HepG2 (cell line): ENCODE data around the gene SLC35B1. TPM values are rescaled to one million over a fixed set of nuclear protein-coding genes. Genes with fewer than 3 reads are reported as not detected.

Experiments used
- ATAC-seq: fragments of 200-7000 bp; cut with Tn5 transposase; 3 replicates; pipeline ENCODE4 v1.9.1; 2020; ENCODE audit warnings: mild to moderate bottlenecking, moderate library complexity
- BruUV-seq: library from RNA; stranded (reverse); fragments of 400-500 nt; replicated peaks from 2 replicates; lab custom pipeline; 2021; lab: Mats Ljungman, UMichigan
- CTCF ChIA-PET: fragments of 300-600 bp; formaldehyde crosslinking; extraction: SDS; loops from one replicate; lab custom pipeline; 2021; ENCODE audit warnings: low total read pairs, inconsistent platforms, low intra/inter-chr PET ratio; lab: Yijun Ruan, JAX
- POLR2A ChIA-PET: fragments of 350-600 bp; sonication (Branson Sonifier 250); formaldehyde crosslinking; loops from one replicate; lab custom pipeline; 2020; ENCODE audit warnings: antibody characterized with exemption, inconsistent platforms; lab: Yijun Ruan, JAX
- DNase-seq: peaks from one replicate; pipeline ENCODE4 v3.0.0-alpha.2; 2015; ENCODE audit warnings: low spot score
- FAIRE-seq: peaks from 3 replicates; lab custom pipeline; 2011; peaks lifted over from hg19 to GRCh38; lab: Jason Lieb, UNC
- H2AFZ ChIP-seq: one replicate; pipeline ENCODE4 v1.6.1; 2011; ENCODE audit warnings: low read length, inconsistent platforms
- H3K27ac ChIP-seq: fragments of 300-600 bp; 3 replicates; pipeline ENCODE4 v1.8.0; 2011; ENCODE audit warnings: mixed run types, mild to moderate bottlenecking, mixed read lengths, low read length, inconsistent platforms; ENCODE audit not compliant: insufficient read depth; ENCODE audit errors: extremely low read length
- H3K27me3 ChIP-seq, 2 experiments: fragments of 200-600 bp in 1 of 2; 2 replicates in 1 of 2; 3 replicates in 1 of 2; pipeline versions ENCODE4 v1.6.0 to v1.8.0; 2011; ENCODE audit warnings: low read length in 2 of 2, mild to moderate bottlenecking in 2 of 2, moderate library complexity in 2 of 2, inconsistent platforms in 1 of 2; ENCODE audit not compliant: insufficient read depth in 2 of 2, control insufficient read depth in 1 of 2
- H3K36me3 ChIP-seq, 2 experiments: fragments of 200-600 bp in 1 of 2; replicated peaks in 1 of 2; 2 replicates in 1 of 2; 3 replicates in 1 of 2; pipeline versions ENCODE4 v1.5.1 to v1.8.0; 2011; ENCODE audit warnings: low read length in 2 of 2, inconsistent platforms in 1 of 2; ENCODE audit not compliant: insufficient read depth in 2 of 2, control insufficient read depth in 1 of 2
- H3K4me1 ChIP-seq: 2 replicates; pipeline ENCODE4 v1.5.1; 2012; ENCODE audit warnings: low read length, inconsistent platforms; ENCODE audit not compliant: insufficient read depth
- H3K4me2 ChIP-seq: 2 replicates; pipeline ENCODE4 v1.6.0; 2011; ENCODE audit warnings: low read depth, low read length, inconsistent platforms
- H3K4me3 ChIP-seq, 3 experiments: fragments of 200-600 bp in 1 of 3; sonication (generic), shearing (Covaris generic) in 1 of 3; replicated peaks in 1 of 3; 2 replicates each; pipeline ENCODE4 v1.5.1; 2011 to 2016; ENCODE audit warnings: low read length in 3 of 3, inconsistent platforms in 2 of 3, low read depth in 2 of 3, mild to moderate bottlenecking in 2 of 3, control low read depth in 1 of 3, mixed read lengths in 1 of 3; ENCODE audit not compliant: insufficient read depth in 1 of 3
- H3K79me2 ChIP-seq: one replicate; pipeline ENCODE4 v1.6.1; 2011; ENCODE audit warnings: low read length, inconsistent platforms; ENCODE audit not compliant: insufficient read depth
- H3K9ac ChIP-seq: 2 replicates; pipeline ENCODE4 v1.6.0; 2011; ENCODE audit warnings: mild to moderate bottlenecking, low read depth, low read length, inconsistent platforms; ENCODE audit not compliant: insufficient read depth
- H3K9me3 ChIP-seq: 2 replicates; pipeline ENCODE4 v1.5.1; 2012; ENCODE audit warnings: mild to moderate bottlenecking, low read length
- H4K20me1 ChIP-seq: 2 replicates; pipeline ENCODE4 v1.6.0; 2011; ENCODE audit warnings: inconsistent platforms, mild to moderate bottlenecking, low read length, moderate library complexity; ENCODE audit not compliant: insufficient read depth
- ATAD3A ChIP-seq: sonication (generic); formaldehyde crosslinking; IDR thresholded peaks from 2 replicates; pipeline ENCODE4 v1.4.0; 2020; ENCODE audit warnings: missing genetic modification reagents
- BCL6 ChIP-seq: IDR thresholded peaks from 2 replicates; pipeline ENCODE4 v1.6.1; 2016; ENCODE audit warnings: missing genetic modification reagents, missing compliant biosample characterization
- HNRNPUL1 ChIP-seq: fragments of 200-400 bp; formaldehyde crosslinking; IDR thresholded peaks from 2 replicates; pipeline ENCODE4 v1.6.1; 2017; ENCODE audit warnings: low read depth, mild to moderate bottlenecking, low read length, moderate library complexity
- MAFG ChIP-seq: sonication (generic); formaldehyde crosslinking; IDR thresholded peaks from 2 replicates; pipeline ENCODE4 v1.5.1; 2020; ENCODE audit warnings: mild to moderate bottlenecking, missing genetic modification reagents
- NCOR1 ChIP-seq: fragments of 200-600 bp; sonication (generic); IDR thresholded peaks from 2 replicates; pipeline ENCODE4 v1.7.0; 2017; ENCODE audit warnings: antibody characterized with exemption, low read length, borderline replicate concordance
- ONECUT2 ChIP-seq: sonication (generic); formaldehyde crosslinking; IDR thresholded peaks from 2 replicates; pipeline ENCODE4 v1.4.0; 2020; ENCODE audit warnings: missing genetic modification reagents
- RAD21 ChIP-seq: fragments of 450-650 bp; formaldehyde crosslinking; IDR thresholded peaks from 2 replicates; pipeline ENCODE4 v1.5.0; 2020; ENCODE audit warnings: mild to moderate bottlenecking
- SYNCRIP ChIP-seq: fragments of 200-400 bp; formaldehyde crosslinking; IDR thresholded peaks from 2 replicates; pipeline ENCODE4 v1.6.1; 2018; ENCODE audit warnings: mild to moderate bottlenecking, low read depth, low read length; ENCODE audit not compliant: insufficient read depth
- TAF1 ChIP-seq: sonication (generic); formaldehyde crosslinking; IDR thresholded peaks from 2 replicates; pipeline ENCODE4 v1.4.0; 2020; ENCODE audit warnings: missing genetic modification reagents
- ZNF225 ChIP-seq: sonication (generic); formaldehyde crosslinking; IDR thresholded peaks from 2 replicates; pipeline ENCODE4 v1.4.0; 2020; ENCODE audit warnings: mild to moderate bottlenecking, missing genetic modification reagents
- ZNF788 ChIP-seq: sonication (generic); formaldehyde crosslinking; IDR thresholded peaks from 2 replicates; pipeline ENCODE4 v1.5.0; 2020; ENCODE audit warnings: mild to moderate bottlenecking, missing genetic modification reagents, borderline replicate concordance
- ZNF790 ChIP-seq: sonication (generic); formaldehyde crosslinking; IDR thresholded peaks from 2 replicates; pipeline ENCODE4 v1.8.0; 2022; ENCODE audit warnings: missing genetic modification reagents, mild to moderate bottlenecking, borderline replicate concordance
- WGBS: methylation state at CpG from one replicate; pipeline ENCODE4 v1.1.6; 2017; ENCODE audit warnings: low lambda C conversion rate; 5-methylcytosine and 5-hydroxymethylcytosine counted together
- in situ Hi-C: cut with HindIII; loops from 2 replicates; pipeline ENCODE4 v1.10.0; 2017; ENCODE audit warnings: low pct_unique_long_range_greater_than_20kb; ENCODE audit not compliant: extremely low pct_ligation_motif_present
- intact Hi-C: fragments of 100-400 bp; cut with micrococcal nuclease; formaldehyde crosslinking; loops from one replicate; pipeline ENCODE4 v1.10.0; 2022; ENCODE audit not compliant: unreplicated experiment
- polyA plus RNA-seq, 8 experiments: library from polyadenylated mRNA; depleted of rRNA in 3 of 8; stranded (reverse) in 7 of 8; unstranded in 1 of 8; fragments of >200 nt; fragmentation: Illumina TruSeq in 4 of 8; extraction: Trizol in 4 of 8; gene quantifications; 2 replicates each; pipeline versions ENCODE4 v1.2.1 to v1.2.3, GENCODE V29; 2011 to 2016; ENCODE audit warnings: low read depth in 4 of 8, missing spikeins in 1 of 8, mixed read lengths in 1 of 8; ENCODE audit not compliant: insufficient read depth in 1 of 8
- total RNA-seq, 5 experiments: library from RNA; depleted of rRNA; stranded (reverse); fragments of >200 nt; fragmentation: Illumina TruSeq; extraction: Trizol; gene quantifications; 2 replicates each; pipeline ENCODE4 v1.2.3, GENCODE V29; 2016; ENCODE audit warnings: low read depth in 1 of 5
- TF ChIP-seq, protein P1 (sequence below): sonication (generic); formaldehyde crosslinking; IDR thresholded peaks from 2 replicates; pipeline ENCODE4 v1.5.1; 2020; ENCODE audit warnings: mild to moderate bottlenecking, moderate library complexity, missing genetic modification reagents
- TF ChIP-seq, protein P2 (sequence below): sonication (generic); formaldehyde crosslinking; IDR thresholded peaks from 2 replicates; pipeline ENCODE4 v1.4.0; 2020; ENCODE audit warnings: missing genetic modification reagents
- TF ChIP-seq, protein P3 (sequence below): IDR thresholded peaks from 2 replicates; pipeline ENCODE4 v1.6.1; 2016; ENCODE audit warnings: missing compliant biosample characterization, missing genetic modification reagents, borderline replicate concordance
- TF ChIP-seq, protein P4 (sequence below): IDR thresholded peaks from 2 replicates; pipeline ENCODE4 v1.6.1; 2016; ENCODE audit warnings: mild to moderate bottlenecking, missing biosample characterization, missing genetic modification reagents

The SLC35B1 gene
- total and polyA plus RNA-seq, 2 of the 13 experiments (the other 11 are each of a cell fraction or from before 2014, with no cell fraction given) = 99.6 to 113 TPM

DNA sequence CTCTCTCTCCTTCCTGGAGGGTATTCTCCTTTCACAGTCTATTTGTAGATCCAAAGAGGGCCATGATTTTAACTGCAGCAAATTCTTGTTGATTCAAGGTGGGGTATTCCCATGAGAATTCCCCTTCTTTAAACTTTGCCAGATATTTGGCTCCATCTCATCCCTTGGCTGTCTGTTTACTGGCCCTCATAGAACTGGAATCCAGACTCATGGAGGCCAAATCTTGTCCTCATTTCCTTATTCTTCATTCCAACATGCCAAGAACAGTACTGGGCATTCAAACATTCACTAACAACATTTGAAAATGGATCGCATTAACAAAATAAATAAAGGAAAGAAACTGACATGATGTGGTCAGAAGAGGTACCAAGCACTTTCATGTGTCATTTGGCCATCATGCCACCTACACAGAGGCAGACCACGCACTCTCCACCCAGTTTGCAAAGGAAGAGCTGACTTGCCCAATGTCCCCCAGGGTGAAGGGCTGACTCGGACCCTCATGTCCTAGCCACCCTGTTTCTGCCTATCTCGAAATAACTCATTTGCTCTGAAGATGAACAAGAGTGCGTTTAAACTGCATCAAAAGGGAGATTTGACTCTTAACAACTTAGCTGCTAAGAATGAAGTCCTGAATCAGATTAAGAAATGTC is 23.1 kb upstream of the SLC35B1 start (continued):
- TF ChIP-seq ZNF788 (CRISPR knock-in tag) = no peak
- TF ChIP-seq ZNF225 = no peak
- TF ChIP-seq, protein P1, sequence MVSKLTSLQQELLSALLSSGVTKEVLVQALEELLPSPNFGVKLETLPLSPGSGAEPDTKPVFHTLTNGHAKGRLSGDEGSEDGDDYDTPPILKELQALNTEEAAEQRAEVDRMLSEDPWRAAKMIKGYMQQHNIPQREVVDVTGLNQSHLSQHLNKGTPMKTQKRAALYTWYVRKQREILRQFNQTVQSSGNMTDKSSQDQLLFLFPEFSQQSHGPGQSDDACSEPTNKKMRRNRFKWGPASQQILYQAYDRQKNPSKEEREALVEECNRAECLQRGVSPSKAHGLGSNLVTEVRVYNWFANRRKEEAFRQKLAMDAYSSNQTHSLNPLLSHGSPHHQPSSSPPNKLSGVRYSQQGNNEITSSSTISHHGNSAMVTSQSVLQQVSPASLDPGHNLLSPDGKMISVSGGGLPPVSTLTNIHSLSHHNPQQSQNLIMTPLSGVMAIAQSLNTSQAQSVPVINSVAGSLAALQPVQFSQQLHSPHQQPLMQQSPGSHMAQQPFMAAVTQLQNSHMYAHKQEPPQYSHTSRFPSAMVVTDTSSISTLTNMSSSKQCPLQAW = no peak
- no peak for TF ChIP-seq ONECUT2 (CRISPR knock-in tag)
- no peak for TF ChIP-seq ZNF790 (CRISPR knock-in tag)
- TF ChIP-seq, all 625 proteins: peak for 0

DNA sequence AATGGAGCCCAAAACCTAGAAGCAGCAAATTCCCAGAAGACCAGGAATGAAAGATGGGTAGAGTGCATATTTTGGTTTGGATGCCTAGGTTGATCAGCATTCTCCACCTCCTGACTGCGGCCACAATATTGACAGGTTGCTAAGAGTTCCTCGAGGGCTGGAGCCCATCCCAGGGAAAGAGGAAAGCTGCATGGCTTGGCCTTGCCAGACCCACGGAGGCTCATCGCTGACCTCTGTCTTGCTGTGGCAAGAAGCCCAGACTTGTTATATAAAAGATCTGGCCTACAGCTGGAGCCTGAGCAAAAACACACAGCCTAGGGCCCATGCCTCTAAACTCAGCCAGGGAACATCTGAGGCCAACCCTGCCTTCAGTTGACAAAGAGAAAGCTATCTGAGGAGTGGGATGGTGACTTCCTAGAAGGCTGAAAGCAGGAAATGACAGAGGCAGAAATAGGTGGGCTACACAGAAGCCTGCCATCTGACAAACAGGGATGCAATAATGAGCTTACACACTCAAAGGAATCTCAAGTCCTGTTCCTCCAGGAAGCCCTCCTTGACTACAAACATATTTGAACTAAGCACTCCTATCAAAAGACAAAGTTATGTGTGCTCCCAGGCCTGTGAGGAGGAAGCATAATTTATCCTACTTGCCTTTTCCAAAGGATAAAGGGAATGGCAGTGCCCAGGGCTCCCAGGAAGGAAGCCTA is 22.5 kb upstream of the SLC35B1 start:
- no peak overlapping the region for H3K9ac ChIP-seq
- H3K4me2 ChIP-seq = no peak overlapping the region
- CTCF ChIA-PET = no interaction called here
- H2AFZ ChIP-seq = no peak overlapping the region
- H4K20me1 ChIP-seq = no peaks in the 10 kb centered on the region
- no peaks in the 10 kb centered on the region for H3K79me2 ChIP-seq
- FAIRE-seq (no peak), ATAC-seq (no peak), DNase-seq (no peak)
- peaks cover 4 to 13% of the 10 kb centered on the region in 2 experiments; a peak in 4 of 5 replicates for H3K36me3 ChIP-seq
- in situ Hi-C loops (no loop called here), intact Hi-C loops (no loop called here)
- no peaks in the 10 kb centered on the region for H3K27me3 ChIP-seq
- no peaks in the 10 kb centered on the region for H3K9me3 ChIP-seq
- H3K4me1 ChIP-seq = peaks cover 9% of the 10 kb centered on the region
- WGBS = 88% methylated on average over 4 of the region's 4 CpGs
- no peak overlapping the region for H3K4me3 ChIP-seq
- POLR2A ChIA-PET = no interaction called here
- H3K27ac ChIP-seq = no peak overlapping the region
- BruUV-seq = no TSS peak
- TF ChIP-seq SYNCRIP (no peak), MAFG (no peak), TAF1 (CRISPR knock-in tag) (no peak), BCL6 (CRISPR knock-in tag) (no peak), NCOR1 (no peak), ATAD3A (CRISPR knock-in tag) (no peak), RAD21 (CRISPR knock-in tag) (no peak), HNRNPUL1 (no peak)
- TF ChIP-seq, protein P2, sequence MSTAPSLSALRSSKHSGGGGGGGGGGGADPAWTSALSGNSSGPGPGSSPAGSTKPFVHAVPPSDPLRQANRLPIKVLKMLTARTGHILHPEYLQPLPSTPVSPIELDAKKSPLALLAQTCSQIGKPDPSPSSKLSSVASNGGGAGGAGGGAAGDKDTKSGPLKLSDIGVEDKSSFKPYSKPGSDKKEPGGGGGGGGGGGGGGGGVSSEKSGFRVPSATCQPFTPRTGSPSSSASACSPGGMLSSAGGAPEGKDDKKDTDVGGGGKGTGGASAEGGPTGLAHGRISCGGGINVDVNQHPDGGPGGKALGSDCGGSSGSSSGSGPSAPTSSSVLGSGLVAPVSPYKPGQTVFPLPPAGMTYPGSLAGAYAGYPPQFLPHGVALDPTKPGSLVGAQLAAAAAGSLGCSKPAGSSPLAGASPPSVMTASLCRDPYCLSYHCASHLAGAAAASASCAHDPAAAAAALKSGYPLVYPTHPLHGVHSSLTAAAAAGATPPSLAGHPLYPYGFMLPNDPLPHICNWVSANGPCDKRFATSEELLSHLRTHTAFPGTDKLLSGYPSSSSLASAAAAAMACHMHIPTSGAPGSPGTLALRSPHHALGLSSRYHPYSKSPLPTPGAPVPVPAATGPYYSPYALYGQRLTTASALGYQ (CRISPR knock-in tag) = no peak
- TF ChIP-seq, protein P3, sequence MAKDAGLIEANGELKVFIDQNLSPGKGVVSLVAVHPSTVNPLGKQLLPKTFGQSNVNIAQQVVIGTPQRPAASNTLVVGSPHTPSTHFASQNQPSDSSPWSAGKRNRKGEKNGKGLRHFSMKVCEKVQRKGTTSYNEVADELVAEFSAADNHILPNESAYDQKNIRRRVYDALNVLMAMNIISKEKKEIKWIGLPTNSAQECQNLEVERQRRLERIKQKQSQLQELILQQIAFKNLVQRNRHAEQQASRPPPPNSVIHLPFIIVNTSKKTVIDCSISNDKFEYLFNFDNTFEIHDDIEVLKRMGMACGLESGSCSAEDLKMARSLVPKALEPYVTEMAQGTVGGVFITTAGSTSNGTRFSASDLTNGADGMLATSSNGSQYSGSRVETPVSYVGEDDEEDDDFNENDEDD = no peak
- TF ChIP-seq, protein P4, sequence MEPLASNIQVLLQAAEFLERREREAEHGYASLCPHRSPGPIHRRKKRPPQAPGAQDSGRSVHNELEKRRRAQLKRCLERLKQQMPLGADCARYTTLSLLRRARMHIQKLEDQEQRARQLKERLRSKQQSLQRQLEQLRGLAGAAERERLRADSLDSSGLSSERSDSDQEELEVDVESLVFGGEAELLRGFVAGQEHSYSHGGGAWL (CRISPR knock-in tag) = no peak
